ENCODE measurements around the gene ABHD16B. TPM values are rescaled to one million over a fixed set of nuclear protein-coding genes. Genes with fewer than 3 reads are reported as not detected.

Gene ABHD16B
- total and polyA plus RNA-seq, 2 of the 13 experiments (the other 11 are each of a cell fraction or from before 2014, with no cell fraction given) = not detected

DNA sequence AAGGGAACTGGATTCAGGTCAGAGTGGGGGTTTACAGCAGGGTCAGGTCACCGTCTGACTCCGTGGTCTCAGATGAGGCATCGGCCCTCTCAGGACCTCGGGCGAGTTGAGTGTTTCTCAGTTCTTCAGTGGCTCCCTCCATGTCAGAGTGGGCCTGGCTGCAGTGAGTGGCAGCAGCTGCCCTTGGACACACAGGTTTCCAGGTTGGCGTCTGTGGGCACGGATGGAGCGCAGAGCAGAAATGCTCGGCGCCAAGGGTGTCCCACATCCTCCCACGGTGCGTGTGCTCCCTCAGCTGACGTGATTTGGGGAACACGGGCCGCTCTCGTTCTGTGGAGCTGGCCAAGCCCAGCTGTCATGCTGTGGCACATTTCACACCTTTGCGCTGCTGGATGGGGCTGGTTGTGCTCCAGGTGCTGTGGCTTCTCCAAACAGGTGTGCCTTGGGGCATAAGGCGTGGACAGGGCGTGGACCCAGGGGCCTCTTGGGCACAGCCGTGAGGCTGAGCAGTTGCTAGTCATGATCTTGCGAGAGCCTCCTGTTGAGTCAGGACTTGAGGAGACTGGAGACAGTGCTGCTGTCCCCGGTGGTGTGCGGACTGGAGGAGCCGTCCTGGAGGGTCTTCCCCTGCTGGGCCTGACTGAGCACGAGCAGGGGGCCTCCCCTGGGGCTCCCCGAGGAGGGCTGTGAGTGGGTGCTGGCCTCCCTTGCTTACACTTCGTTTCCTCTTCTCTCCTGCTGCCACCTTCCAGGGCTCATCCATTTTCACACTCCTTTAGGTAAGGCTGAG is 24.2 kb downstream of the ABHD16B start:
- intact Hi-C loops (cut with micrococcal nuclease; ENCODE audit: unreplicated experiment) (no loop called here), in situ Hi-C loops (cut with HindIII; ENCODE audit: extremely low pct_ligation_motif_present, low pct_unique_long_range_greater_than_20kb) (no loop called here)
- H3K9ac ChIP-seq (ENCODE audit: insufficient read depth, low read depth, low read length) = no peak overlapping the region
- no peak overlapping the region for H3K4me2 ChIP-seq (ENCODE audit: low read depth, low read length)
- peaks cover 70 to 84% of the 10 kb centered on the region in 2 experiments for H3K36me3 ChIP-seq (replicated peaks in 1 of 2; ENCODE audit: control insufficient read depth in 1 of 2, insufficient read depth in 2 of 2, low read length in 2 of 2)
- no TSS peak for BruUV-seq (replicated peaks)
- H3K27me3 ChIP-seq (ENCODE audit: control insufficient read depth in 1 of 2, insufficient read depth in 2 of 2, low read length in 2 of 2) = no peaks in the 10 kb centered on the region
- H3K4me1 ChIP-seq (ENCODE audit: insufficient read depth, low read length) = no peaks in the 10 kb centered on the region
- no peak overlapping the region for H3K4me3 ChIP-seq (replicated peaks in 1 of 3; ENCODE audit: insufficient read depth in 1 of 3, low read depth in 2 of 3, low read length in 3 of 3)
- no peaks in the 10 kb centered on the region for H3K9me3 ChIP-seq (ENCODE audit: low read length)
- WGBS (ENCODE audit: low lambda C conversion rate) = 95% methylated on average over 26 of the region's 27 CpGs
- TF ChIP-seq ZNF776 (CRISPR knock-in tag; IDR thresholded peaks at IDR 0.05) = 0 out of 2 replicates have a peak, but pooled peaks have one; percentile 23
- 0 out of 2 replicates have a peak, but pooled peaks have one; percentile 38 for TF ChIP-seq EED (CRISPR knock-in tag; IDR thresholded peaks at IDR 0.05)
- 0 out of 2 replicates have a peak, but pooled peaks have one; percentile 9 for TF ChIP-seq RBFOX2 (IDR thresholded peaks at IDR 0.05; ENCODE audit: low read depth, low read length)
- TF ChIP-seq, protein P1, sequence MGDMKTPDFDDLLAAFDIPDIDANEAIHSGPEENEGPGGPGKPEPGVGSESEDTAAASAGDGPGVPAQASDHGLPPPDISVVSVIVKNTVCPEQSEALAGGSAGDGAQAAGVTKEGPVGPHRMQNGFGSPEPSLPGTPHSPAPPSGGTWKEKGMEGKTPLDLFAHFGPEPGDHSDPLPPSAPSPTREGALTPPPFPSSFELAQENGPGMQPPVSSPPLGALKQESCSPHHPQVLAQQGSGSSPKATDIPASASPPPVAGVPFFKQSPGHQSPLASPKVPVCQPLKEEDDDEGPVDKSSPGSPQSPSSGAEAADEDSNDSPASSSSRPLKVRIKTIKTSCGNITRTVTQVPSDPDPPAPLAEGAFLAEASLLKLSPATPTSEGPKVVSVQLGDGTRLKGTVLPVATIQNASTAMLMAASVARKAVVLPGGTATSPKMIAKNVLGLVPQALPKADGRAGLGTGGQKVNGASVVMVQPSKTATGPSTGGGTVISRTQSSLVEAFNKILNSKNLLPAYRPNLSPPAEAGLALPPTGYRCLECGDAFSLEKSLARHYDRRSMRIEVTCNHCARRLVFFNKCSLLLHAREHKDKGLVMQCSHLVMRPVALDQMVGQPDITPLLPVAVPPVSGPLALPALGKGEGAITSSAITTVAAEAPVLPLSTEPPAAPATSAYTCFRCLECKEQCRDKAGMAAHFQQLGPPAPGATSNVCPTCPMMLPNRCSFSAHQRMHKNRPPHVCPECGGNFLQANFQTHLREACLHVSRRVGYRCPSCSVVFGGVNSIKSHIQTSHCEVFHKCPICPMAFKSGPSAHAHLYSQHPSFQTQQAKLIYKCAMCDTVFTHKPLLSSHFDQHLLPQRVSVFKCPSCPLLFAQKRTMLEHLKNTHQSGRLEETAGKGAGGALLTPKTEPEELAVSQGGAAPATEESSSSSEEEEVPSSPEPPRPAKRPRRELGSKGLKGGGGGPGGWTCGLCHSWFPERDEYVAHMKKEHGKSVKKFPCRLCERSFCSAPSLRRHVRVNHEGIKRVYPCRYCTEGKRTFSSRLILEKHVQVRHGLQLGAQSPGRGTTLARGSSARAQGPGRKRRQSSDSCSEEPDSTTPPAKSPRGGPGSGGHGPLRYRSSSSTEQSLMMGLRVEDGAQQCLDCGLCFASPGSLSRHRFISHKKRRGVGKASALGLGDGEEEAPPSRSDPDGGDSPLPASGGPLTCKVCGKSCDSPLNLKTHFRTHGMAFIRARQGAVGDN (CRISPR knock-in tag; IDR thresholded peaks at IDR 0.05) = 0 out of 2 replicates have a peak, but pooled peaks have one; percentile 5
- TF ChIP-seq, protein P2, sequence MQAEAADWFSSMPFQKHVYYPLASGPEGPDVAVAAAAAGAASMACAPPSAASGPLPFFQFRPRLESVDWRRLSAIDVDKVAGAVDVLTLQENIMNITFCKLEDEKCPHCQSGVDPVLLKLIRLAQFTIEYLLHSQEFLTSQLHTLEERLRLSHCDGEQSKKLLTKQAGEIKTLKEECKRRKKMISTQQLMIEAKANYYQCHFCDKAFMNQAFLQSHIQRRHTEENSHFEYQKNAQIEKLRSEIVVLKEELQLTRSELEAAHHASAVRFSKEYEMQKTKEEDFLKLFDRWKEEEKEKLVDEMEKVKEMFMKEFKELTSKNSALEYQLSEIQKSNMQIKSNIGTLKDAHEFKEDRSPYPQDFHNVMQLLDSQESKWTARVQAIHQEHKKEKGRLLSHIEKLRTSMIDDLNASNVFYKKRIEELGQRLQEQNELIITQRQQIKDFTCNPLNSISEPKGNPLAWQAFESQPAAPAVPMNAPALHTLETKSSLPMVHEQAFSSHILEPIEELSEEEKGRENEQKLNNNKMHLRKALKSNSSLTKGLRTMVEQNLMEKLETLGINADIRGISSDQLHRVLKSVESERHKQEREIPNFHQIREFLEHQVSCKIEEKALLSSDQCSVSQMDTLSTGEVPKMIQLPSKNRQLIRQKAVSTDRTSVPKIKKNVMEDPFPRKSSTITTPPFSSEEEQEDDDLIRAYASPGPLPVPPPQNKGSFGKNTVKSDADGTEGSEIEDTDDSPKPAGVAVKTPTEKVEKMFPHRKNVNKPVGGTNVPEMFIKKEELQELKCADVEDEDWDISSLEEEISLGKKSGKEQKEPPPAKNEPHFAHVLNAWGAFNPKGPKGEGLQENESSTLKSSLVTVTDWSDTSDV (CRISPR knock-in tag; IDR thresholded peaks at IDR 0.05) = 0 out of 2 replicates have a peak, but pooled peaks have one; percentile 23
- TF ChIP-seq DNMT1 (CRISPR knock-in tag; IDR thresholded peaks at IDR 0.05) = 0 out of 2 replicates have a peak, but pooled peaks have one; percentile 37
- TF ChIP-seq PCBP2 (optimal IDR thresholded peaks at IDR 0.05; ENCODE audit: low read depth, low read length, poor library complexity, severe bottlenecking) = no peak
- TF ChIP-seq, protein P3, sequence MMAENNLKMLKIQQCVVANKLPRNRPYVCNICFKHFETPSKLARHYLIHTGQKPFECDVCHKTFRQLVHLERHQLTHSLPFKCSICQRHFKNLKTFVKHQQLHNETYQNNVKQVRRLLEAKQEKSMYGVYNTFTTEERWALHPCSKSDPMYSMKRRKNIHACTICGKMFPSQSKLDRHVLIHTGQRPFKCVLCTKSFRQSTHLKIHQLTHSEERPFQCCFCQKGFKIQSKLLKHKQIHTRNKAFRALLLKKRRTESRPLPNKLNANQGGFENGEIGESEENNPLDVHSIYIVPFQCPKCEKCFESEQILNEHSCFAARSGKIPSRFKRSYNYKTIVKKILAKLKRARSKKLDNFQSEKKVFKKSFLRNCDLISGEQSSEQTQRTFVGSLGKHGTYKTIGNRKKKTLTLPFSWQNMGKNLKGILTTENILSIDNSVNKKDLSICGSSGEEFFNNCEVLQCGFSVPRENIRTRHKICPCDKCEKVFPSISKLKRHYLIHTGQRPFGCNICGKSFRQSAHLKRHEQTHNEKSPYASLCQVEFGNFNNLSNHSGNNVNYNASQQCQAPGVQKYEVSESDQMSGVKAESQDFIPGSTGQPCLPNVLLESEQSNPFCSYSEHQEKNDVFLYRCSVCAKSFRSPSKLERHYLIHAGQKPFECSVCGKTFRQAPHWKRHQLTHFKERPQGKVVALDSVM (CRISPR knock-in tag; IDR thresholded peaks at IDR 0.05) = no peak
- CTCF ChIA-PET (ENCODE audit: low intra/inter-chr PET ratio, low total read pairs) = no interaction called here
- H2AFZ ChIP-seq (ENCODE audit: low read length) = no peak overlapping the region
- H3K79me2 ChIP-seq (ENCODE audit: insufficient read depth, low read length) = peaks cover 19% of the 10 kb centered on the region
- ATAC-seq = no peak; the same call in 1 of the 3 replicates
- POLR2A ChIA-PET = interaction anchor here (0.8 to 1.6 kb wide), 2 partner anchors 9 to 20 kb away, joined by 4 to 6 read pairs; partner anchors contain the start of gene TPD52L2
- DNase-seq (ENCODE audit: low spot score) = no peak
- no peak overlapping the region for H3K27ac ChIP-seq (ENCODE audit: extremely low read length, insufficient read depth, low read length)
- no peak for FAIRE-seq
- peaks cover 33% of the 10 kb centered on the region; the same call in 1 of the 2 replicates for H4K20me1 ChIP-seq (ENCODE audit: insufficient read depth, low read length)

All from HepG2 (cell line).